ENCODE data around the gene DLG2. TPM values are rescaled to one million over a fixed set of nuclear protein-coding genes. Genes with fewer than 3 reads are reported as not detected.
A peak's percentile ranks its signal among the peaks of the same experiment; 100 is the strongest.

DLG2 gene
- total RNA-seq, 1 donor from 2014 or later: 13.7 TPM

- no peak for DNase-seq
These were observed 1454.1 kb downstream of the DLG2 start for GRCh38 chr11:84173078-84173477.

- DNase-seq: no peak
These were observed 1462.0 kb downstream of the DLG2 start for GRCh38 chr11:84165139-84165538.

- DNase-seq: no peak
These were observed 1462.4 kb downstream of the DLG2 start for GRCh38 chr11:84164728-84165127.

GRCh38 chr11:84163116-84163515, 1464.0 kb downstream of the DLG2 start:
- DNase-seq: no peak

GRCh38 chr11:84157639-84158038, 1469.5 kb downstream of the DLG2 start:
- no peak for DNase-seq

GRCh38 chr11:84146826-84147225, 1480.3 kb downstream of the DLG2 start:
- no peak for DNase-seq

- no peak for DNase-seq
These were observed 1481.4 kb downstream of the DLG2 start for GRCh38 chr11:84145616-84146185.

- DNase-seq: no peak
These were observed 1482.6 kb downstream of the DLG2 start for GRCh38 chr11:84144531-84144930.

- DNase-seq: no peak
These were observed 1484.7 kb downstream of the DLG2 start for GRCh38 chr11:84142411-84142810.

- peak; percentile 12 for DNase-seq
These were observed 1486.6 kb downstream of the DLG2 start for GRCh38 chr11:84140386-84141169.

- DNase-seq: no peak
These were observed 1489.2 kb downstream of the DLG2 start for GRCh38 chr11:84137960-84138359.

GRCh38 chr11:84137505-84137904, 1489.6 kb downstream of the DLG2 start:
- DNase-seq: no peak

GRCh38 chr11:84136926-84137325, 1490.2 kb downstream of the DLG2 start:
- DNase-seq: no peak

GRCh38 chr11:84130646-84131427, 1496.3 kb downstream of the DLG2 start:
- DNase-seq: no peak

- no peak for DNase-seq
These were observed 1497.1 kb downstream of the DLG2 start for GRCh38 chr11:84129961-84130576.

- DNase-seq: no peak
These were observed 1498.3 kb downstream of the DLG2 start for GRCh38 chr11:84128840-84129239.

GRCh38 chr11:84117394-84117793, 1509.8 kb downstream of the DLG2 start:
- DNase-seq: no peak

GRCh38 chr11:84106541-84106940, 1520.6 kb downstream of the DLG2 start:
- DNase-seq: no peak

GRCh38 chr11:84105148-84105547, 1522.0 kb downstream of the DLG2 start:
- DNase-seq: no peak

GRCh38 chr11:84103096-84103495, 1524.0 kb downstream of the DLG2 start:
- DNase-seq: no peak

- DNase-seq: no peak
These were observed 1530.0 kb downstream of the DLG2 start for GRCh38 chr11:84097186-84097585.

GRCh38 chr11:84091212-84091986, 1535.7 kb downstream of the DLG2 start:
- DNase-seq: no peak
